Cardiac fibroblast (primary cell): ENCODE data around the gene RFWD3.
"Not testable (repeated sequence)": the region's sequence is repeated elsewhere in the genome, so short reads cannot be mapped to it uniquely, and the experiment has no call there.

Experiments used
- DNase-seq, 2 donors: peaks; one replicate each; pipeline versions ENCODE4 v3.0.0 to v3.0.0-alpha.2; 2010; ENCODE audit warnings: low read depth in 2 of 2
- H3K4me3 ChIP-seq, 2 donors: replicated peaks in 1 of 2; 1 replicate in 1 of 2; 2 replicates in 1 of 2; pipeline ENCODE4 v1.5.1; 2011; ENCODE audit warnings: low read depth in 2 of 2, low read length in 2 of 2, mild to moderate bottlenecking in 2 of 2, moderate library complexity in 1 of 2
- CTCF ChIP-seq: IDR thresholded peaks from one replicate; pipeline ENCODE4 v1.5.1; 2011; ENCODE audit warnings: low read depth, mild to moderate bottlenecking, low read length, inconsistent platforms

RFWD3 gene

GRCh38 chr16:74667255-74667700 lies 601 bp upstream of the RFWD3 start:
- no peak for TF ChIP-seq CTCF
- DNase-seq: peak; percentile 19 to 35
- H3K4me3 ChIP-seq: peak overlapping the region; percentile 52 to 61

GRCh38 chr16:74666010-74666421 lies 661 bp downstream of the RFWD3 start:
- peak overlapping the region; percentile 88 to 91 for H3K4me3 ChIP-seq
- no peak for DNase-seq
- no peak for TF ChIP-seq CTCF

GRCh38 chr16:74661064-74661463 lies 5.6 kb downstream of the RFWD3 start:
- H3K4me3 ChIP-seq: no peak overlapping the region
- TF ChIP-seq CTCF: no peak
- DNase-seq: no peak

- H3K4me3 ChIP-seq: no peak overlapping the region
- DNase-seq: no peak
- no peak for TF ChIP-seq CTCF
Measured at GRCh38 chr16:74660383-74660782, 6.3 kb downstream of the RFWD3 start.

GRCh38 chr16:74659041-74659440 lies 7.6 kb downstream of the RFWD3 start:
- TF ChIP-seq CTCF: no peak
- no peak overlapping the region for H3K4me3 ChIP-seq
- DNase-seq: no peak

GRCh38 chr16:74657870-74658642 lies 8.6 kb downstream of the RFWD3 start:
- TF ChIP-seq CTCF: no peak
- H3K4me3 ChIP-seq: no peak overlapping the region
- no peak for DNase-seq

- DNase-seq: no peak
- TF ChIP-seq CTCF: no peak
- H3K4me3 ChIP-seq: no peak overlapping the region
Measured at GRCh38 chr16:74654536-74655050, 12.1 kb downstream of the RFWD3 start.

- not testable (repeated sequence) for H3K4me3 ChIP-seq
- DNase-seq: peak in 1 of 2 donors; percentile 47
Measured at GRCh38 chr16:74652883-74653282, 13.8 kb downstream of the RFWD3 start.
